ENCODE data around the gene KLRC3.
"Not testable (repeated sequence)": the region's sequence is repeated elsewhere in the genome, so short reads cannot be mapped to it uniquely, and the experiment has no call there.

KLRC3 gene

GRCh38 chr12:10368206-10369171 lies 51.9 kb downstream of the KLRC3 start:
- DNase-seq: no peak

- not testable (repeated sequence) for DNase-seq
Observed at GRCh38 chr12:10367714-10368113, 52.7 kb downstream of the KLRC3 start.

GRCh38 chr12:10366875-10367274 lies 53.5 kb downstream of the KLRC3 start:
- DNase-seq: no peak

GRCh38 chr12:10365696-10366405 lies 54.5 kb downstream of the KLRC3 start:
- DNase-seq: no peak

GRCh38 chr12:10364815-10365622 lies 55.4 kb downstream of the KLRC3 start:
- DNase-seq: peak; percentile 44 to 56

GRCh38 chr12:10363914-10364814 lies 56.2 kb downstream of the KLRC3 start:
- DNase-seq: peak in 1 of 2 donors; percentile 25

GRCh38 chr12:10363658-10363913 lies 56.8 kb downstream of the KLRC3 start:
- DNase-seq: no peak

GRCh38 chr12:10362828-10363657 lies 57.4 kb downstream of the KLRC3 start:
- DNase-seq: no peak

- no peak for DNase-seq
Observed at GRCh38 chr12:10362325-10362724, 58.1 kb downstream of the KLRC3 start.
